ENCODE data around the gene NRF1.

GRCh38 chr7:129771928-129772479, 160.5 kb downstream of the NRF1 start:
- TF ChIP-seq ZBTB7A (IDR thresholded peaks at IDR 0.05; ENCODE audit: low read depth) (no peak), REST (IDR thresholded peaks at IDR 0.05; ENCODE audit: low read depth) (no peak), TAF1 (IDR thresholded peaks at IDR 0.05; ENCODE audit: low read depth) (no peak), USF1 (IDR thresholded peaks at IDR 0.05) (no peak), FOXM1 (IDR thresholded peaks at IDR 0.05; ENCODE audit: borderline replicate concordance, low read depth) (no peak), TEAD4 (IDR thresholded peaks at IDR 0.05) (no peak), MAX (IDR thresholded peaks at IDR 0.05) (no peak), EGR1 (IDR thresholded peaks at IDR 0.05) (no peak)

Data from Ishikawa (cell line).